T-helper 17 cell (primary cell): ENCODE results near the gene MYO1D. TPM values are rescaled to one million over a fixed set of nuclear protein-coding genes. Genes with fewer than 3 reads are reported as not detected.
"Not testable (repeated sequence)": the region's sequence is repeated elsewhere in the genome, so short reads cannot be mapped to it uniquely, and the experiment has no call there.

Experiments
- ATAC-seq: fragments of 150-1000 bp; cut with Tn5 transposase; 2 replicates; pipeline ENCODE4 v1.10.0; 2021; ENCODE audit warnings: mild to moderate bottlenecking, moderate library complexity
- DNase-seq, 3 donors: peaks; one replicate each; pipeline versions ENCODE4 v3.0.0 to v3.0.0-alpha.2; 2020 to 2021
- H3K9me3 ChIP-seq: one replicate; pipeline ENCODE4 v1.7.0; 2013; ENCODE audit warnings: low read length, mild to moderate bottlenecking; ENCODE audit not compliant: control insufficient read depth, poor library complexity, severe bottlenecking
- H3K27ac Mint-ChIP-seq: one replicate; pipeline ENCODE4 v1.8.0; 2022; ENCODE audit warnings: mild to moderate bottlenecking, moderate library complexity, mixed read lengths
- H3K27me3 Mint-ChIP-seq: one replicate; pipeline ENCODE4 v1.8.0; 2022; ENCODE audit warnings: mixed read lengths
- H3K36me3 Mint-ChIP-seq: one replicate; pipeline ENCODE4 v1.8.0; 2022; ENCODE audit warnings: low read depth, mixed read lengths
- H3K4me1 Mint-ChIP-seq: one replicate; pipeline ENCODE4 v1.8.0; 2022; ENCODE audit warnings: mild to moderate bottlenecking, mixed read lengths
- H3K4me3 Mint-ChIP-seq: one replicate; pipeline ENCODE4 v1.8.0; 2022; ENCODE audit warnings: mild to moderate bottlenecking, moderate library complexity, mixed read lengths
- total RNA-seq, 4 donors: library from RNA in 2 of 4; stranded (reverse) in 2 of 4; gene quantifications; one replicate each; pipeline ENCODE4 v1.2.3 and lab custom pipeline; 2022 to 2026

The MYO1D gene
- total RNA-seq, 2 donors from 2014 or later: 9.1 to 12.4 TPM

DNA sequence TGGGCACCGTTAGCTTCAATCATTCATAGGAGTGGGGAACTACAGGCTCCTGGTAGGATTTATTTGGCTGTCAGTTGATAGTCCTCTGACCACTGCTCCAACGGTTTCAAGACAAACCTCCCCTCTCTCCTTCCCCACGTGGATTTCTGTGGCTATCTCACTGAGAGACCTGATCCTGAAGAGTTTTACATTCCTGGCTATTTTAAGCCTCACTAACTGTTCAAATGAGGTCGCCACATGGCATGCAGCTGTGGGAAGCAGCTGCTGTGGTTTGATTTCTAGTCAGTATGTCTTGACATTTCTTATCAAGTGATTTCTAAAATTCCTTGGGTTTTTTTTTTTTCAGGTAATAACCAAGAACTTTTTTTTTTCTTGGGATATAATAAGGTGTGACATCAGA, 351.8 kb downstream of the MYO1D start:
- Mint-ChIP-seq H3K27ac (peak overlapping the region; percentile 8), H3K36me3 (no peaks in the 10 kb centered on the region), H3K4me1 (peaks cover 44% of the 10 kb centered on the region), H3K4me3 (no peak overlapping the region), H3K27me3 (no peaks in the 10 kb centered on the region)
- ATAC-seq (no peak), DNase-seq (no peak)
- no peaks in the 10 kb centered on the region for H3K9me3 ChIP-seq

DNA sequence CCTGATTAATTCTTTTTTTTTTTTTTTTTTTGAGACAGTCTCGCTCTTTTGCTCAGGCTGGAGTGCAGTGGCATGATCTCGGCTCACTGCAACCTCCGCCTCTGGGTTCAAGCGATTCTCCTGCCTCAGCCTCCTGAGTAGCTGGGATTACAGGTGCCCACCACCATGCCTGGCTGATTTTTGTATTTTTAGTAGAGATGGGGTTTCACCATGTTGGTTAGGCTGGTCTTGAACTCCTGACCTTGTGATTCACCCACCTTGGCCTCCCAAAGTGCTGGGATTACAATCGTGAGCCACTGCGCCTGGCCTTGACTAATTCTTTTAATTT, 352.4 kb downstream of the MYO1D start:
- Mint-ChIP-seq H3K4me1 (peaks cover 49% of the 10 kb centered on the region), H3K4me3 (peak overlapping the region; percentile 68)
- ATAC-seq, H3K27me3 Mint-ChIP-seq, H3K9me3 ChIP-seq, H3K36me3 Mint-ChIP-seq, DNase-seq, H3K27ac Mint-ChIP-seq: not testable (repeated sequence)

DNA sequence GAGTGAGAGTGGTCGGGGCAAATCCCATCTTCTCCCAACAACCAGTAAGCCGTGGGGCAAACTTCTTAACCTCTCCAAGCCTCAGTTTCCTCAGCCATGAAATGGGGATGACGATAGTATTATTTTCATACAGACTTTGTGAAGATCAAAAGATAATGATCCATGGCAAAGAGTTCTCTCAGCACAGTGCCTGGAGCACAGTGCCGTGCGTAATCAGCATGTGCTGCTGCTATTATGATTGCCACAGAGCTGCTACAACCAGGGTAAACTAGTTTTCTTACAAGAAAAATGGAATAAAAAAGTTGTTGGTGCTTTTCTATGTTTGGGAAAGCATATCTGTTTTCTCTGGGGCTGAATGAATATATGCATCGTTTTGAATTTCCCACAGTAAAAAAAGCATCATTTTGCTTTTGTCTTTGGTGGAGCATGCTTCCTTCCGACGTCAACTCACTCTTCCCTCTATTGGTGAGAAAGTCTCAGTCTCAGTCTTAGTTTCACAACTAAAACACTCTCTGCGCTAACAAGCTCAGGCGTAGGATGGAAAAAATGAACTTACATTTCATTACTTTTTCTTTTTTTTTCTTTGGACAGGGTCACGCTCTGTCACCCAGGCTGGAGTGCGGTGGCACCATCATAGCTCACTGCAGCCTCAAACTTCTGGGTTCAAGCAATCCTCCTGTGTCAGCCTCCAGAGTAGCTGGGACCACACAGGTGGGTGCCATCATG, 352.9 kb downstream of the MYO1D start:
- peak; percentile 42 for ATAC-seq
- H3K9me3 ChIP-seq: no peaks in the 10 kb centered on the region
- peak overlapping the region; percentile 86 for H3K27ac Mint-ChIP-seq
- no peaks in the 10 kb centered on the region for H3K36me3 Mint-ChIP-seq
- H3K4me3 Mint-ChIP-seq: peak overlapping the region; percentile 68
- no peak for DNase-seq
- no peaks in the 10 kb centered on the region for H3K27me3 Mint-ChIP-seq
- peaks cover 47% of the 10 kb centered on the region for H3K4me1 Mint-ChIP-seq

DNA sequence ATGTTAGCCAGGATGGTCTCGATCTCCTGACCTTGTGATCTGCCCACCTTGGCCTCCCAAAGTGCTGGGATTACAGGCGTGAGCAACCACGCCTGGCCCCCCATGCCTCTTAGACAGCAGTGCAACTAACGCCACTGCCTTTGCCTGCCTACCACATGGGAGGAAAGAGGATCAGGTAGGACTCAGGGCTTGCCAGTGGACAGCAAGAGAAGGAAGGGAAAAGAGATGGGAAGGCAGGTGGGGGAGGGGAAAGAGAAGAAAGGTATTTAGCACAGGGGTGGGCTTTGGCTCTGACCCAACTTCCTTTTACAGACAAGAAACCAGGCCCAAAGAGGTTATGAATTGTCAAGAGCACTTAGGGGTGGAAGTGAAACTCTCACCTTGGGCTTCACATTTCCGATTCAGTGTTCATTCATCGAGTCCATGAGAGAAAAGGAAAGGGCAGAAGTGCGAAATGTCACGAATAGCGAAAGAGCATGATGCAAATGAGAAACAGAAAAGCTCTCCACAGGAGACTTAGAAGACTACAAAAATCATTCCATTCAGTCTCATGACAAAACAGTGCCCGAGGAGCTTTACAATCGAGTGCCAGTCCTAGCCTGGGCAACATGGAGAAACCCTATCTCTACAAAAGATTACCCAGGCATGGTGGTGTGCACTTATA, 353.8 kb downstream of the MYO1D start:
- no peaks in the 10 kb centered on the region for H3K9me3 ChIP-seq
- Mint-ChIP-seq H3K4me3 (peak overlapping the region; percentile 68), H3K4me1 (peaks cover 42% of the 10 kb centered on the region), H3K27ac (peak overlapping the region; percentile 86), H3K36me3 (no peaks in the 10 kb centered on the region), H3K27me3 (no peaks in the 10 kb centered on the region)
- DNase-seq (no peak), ATAC-seq (no peak)

DNA sequence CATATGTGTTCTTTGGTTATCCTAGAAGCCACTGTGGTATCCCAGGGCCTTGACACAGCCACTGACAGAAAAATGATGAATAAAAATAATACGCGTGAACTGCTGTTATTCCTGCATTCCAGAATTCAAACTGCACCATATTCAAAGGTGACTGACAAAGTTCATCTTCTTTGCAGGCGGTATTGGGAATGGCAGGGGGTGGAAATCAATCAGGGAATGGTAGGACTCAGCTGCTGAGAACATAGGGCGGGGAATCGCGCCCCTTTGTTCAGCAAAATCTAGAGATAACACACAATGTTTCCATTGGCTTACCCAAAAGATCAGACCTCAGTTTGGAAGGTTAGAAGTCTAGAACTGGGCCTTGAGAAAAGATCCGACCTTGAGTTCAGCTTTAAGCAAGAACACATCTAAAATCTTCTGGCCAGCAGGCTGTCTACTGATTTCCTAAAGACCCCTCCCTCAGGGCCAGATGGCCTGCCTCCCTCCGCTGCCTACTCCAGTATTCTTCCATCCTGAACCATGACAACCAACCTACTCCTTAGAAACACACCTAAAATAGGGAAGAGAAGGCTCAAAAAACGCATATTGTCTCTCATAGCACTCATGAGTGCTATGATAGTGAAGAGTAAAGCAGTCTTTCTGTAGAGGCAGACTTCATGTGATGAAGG, 356.1 kb downstream of the MYO1D start:
- ATAC-seq: no peak
- Mint-ChIP-seq H3K4me3 (peak overlapping the region; percentile 90), H3K36me3 (no peaks in the 10 kb centered on the region), H3K27me3 (no peaks in the 10 kb centered on the region), H3K4me1 (peaks cover 49% of the 10 kb centered on the region), H3K27ac (peak overlapping the region; percentile 95)
- no peaks in the 10 kb centered on the region for H3K9me3 ChIP-seq
- DNase-seq: no peak

DNA sequence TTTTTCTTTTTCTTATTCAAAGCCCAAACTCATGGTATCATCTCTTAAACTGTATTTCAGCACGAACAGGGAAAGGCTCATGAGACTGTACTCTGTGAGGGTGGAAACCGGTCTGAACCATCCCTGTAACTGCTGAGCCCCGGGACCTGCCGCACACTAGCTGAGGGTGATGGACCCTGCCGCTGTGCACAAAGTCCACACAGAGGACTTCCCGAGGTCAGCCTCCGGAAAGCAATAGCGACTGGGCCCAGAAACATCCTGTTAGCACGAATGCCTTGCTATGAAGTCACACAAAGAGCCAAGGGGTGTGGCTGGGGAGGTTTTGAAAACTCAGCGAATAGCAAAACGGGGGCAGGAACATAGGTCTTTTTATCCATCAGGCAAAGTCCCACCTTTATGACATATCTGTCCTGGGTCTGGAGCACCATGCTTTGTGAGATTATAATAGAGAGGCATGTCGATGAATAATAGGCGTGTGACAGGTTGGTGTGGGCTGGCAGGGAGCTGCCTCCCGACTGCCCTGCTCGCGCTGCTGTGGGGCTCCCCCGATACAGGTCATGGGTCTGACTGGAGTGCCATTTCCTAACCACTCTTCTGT, 356.7 kb downstream of the MYO1D start:
- peak in 2 of 3 donors; percentile 18 to 28 for DNase-seq
- Mint-ChIP-seq H3K4me3 (peak overlapping the region; percentile 90), H3K4me1 (peaks cover 50% of the 10 kb centered on the region), H3K27ac (peak overlapping the region; percentile 95), H3K27me3 (no peaks in the 10 kb centered on the region), H3K36me3 (no peaks in the 10 kb centered on the region)
- H3K9me3 ChIP-seq: no peaks in the 10 kb centered on the region
- ATAC-seq: peak; percentile 55

DNA sequence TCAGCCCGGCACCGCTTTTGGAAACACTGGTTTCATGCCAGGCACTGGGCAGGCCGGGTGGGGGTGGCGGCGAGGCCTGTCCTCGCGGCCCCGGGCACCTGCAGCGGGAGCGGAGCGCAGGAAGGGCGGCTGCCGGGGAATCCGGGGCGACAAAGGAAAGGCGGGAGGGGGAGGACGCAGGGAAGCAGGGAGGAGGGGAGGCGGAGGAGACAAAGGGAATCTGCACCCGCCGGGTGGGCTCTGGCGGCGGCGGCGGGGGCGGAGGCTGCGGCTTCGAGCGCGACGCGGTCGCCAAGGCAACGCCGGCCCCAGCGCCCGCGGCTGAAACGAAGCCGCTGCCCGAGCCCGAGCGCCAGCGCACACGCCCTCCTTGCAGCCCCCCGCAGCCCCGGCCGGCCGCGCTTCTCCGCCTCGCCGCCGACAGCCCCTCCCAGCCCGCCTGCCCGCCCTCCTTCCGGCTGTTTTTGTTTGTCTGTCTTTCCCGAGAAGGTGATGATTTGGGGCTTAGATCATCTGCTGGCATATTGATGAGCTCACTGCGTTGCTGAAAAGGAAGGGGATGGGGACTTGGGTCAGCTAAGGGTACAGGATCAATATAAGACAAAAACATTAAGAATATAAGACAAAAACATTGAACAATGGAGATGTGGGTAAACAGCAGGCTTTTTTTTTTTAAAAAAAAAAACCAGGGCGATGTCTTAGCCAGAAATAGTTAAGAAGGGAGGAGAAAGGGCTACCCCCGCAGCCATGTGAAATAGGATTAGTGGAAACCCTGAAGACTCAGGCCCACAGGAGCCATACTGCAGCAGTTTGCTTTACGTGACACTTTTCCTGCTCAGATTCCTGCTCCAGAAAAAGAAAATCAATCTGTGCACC, 357.5 kb downstream of the MYO1D start:
- Mint-ChIP-seq H3K27me3 (no peaks in the 10 kb centered on the region), H3K36me3 (no peaks in the 10 kb centered on the region), H3K4me1 (peaks cover 52% of the 10 kb centered on the region), H3K27ac (peak overlapping the region; percentile 95), H3K4me3 (peak overlapping the region; percentile 90)
- DNase-seq (peak in 2 of 3 donors; percentile 54 to 61), ATAC-seq (peak; percentile 72)
- H3K9me3 ChIP-seq: no peaks in the 10 kb centered on the region

DNA sequence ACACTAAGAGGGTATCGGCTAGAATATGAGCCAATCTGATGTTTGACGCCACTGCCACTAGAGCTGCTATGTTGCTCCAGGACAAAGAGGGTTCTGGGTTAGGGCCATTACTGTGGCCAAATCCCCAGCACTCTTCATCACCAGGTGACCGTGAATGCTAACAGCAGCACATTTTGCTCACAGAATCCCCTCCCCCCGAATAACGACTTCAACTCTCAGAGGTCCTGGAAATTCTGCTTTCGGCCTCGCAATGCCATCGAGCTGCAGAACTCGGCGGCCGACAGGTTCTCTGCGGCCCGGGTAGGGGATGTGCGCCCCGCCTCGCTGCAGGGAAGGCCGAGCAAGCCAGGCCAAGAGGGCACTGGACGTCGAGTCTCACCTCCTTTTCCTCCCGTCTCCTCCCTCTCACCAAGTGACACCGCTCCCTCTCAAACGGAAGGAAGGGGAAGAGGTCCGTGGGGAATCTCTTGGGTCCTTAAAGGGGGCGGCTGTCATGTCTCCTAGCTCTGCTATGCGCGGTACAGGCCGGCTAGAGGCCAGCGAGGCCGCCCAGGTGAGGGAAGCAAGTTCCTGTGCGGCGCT, 358.2 kb downstream of the MYO1D start:
- no peak for ATAC-seq
- no peak for DNase-seq

DNA sequence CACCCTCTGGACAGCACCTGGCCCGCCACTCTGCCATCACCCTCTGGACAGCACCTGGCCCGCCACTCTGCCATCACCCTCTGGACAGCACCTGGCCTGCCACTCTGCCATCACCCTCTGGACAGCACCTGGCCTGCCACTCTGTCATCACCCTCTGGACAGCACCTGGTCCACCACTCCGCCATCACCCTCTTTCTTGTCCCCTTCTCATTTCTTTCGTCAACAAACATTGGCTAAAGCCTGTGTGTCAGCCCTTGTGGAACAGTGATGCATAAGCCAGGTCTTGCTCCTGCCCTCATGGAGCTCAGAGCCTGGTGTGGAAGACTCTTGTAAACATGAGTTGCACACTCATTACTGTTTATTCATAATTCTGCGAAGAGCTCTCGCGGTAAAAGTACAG, 358.9 kb downstream of the MYO1D start:
- H3K4me3 Mint-ChIP-seq: peak overlapping the region; percentile 90

More for the DNA sequence above, 358.2 kb downstream of the MYO1D start:
- Mint-ChIP-seq H3K4me1 (peaks cover 47% of the 10 kb centered on the region), H3K36me3 (no peaks in the 10 kb centered on the region), H3K27me3 (no peaks in the 10 kb centered on the region), H3K4me3 (peak overlapping the region; percentile 90), H3K27ac (peak overlapping the region; percentile 95)
- H3K9me3 ChIP-seq: no peaks in the 10 kb centered on the region

DNA sequence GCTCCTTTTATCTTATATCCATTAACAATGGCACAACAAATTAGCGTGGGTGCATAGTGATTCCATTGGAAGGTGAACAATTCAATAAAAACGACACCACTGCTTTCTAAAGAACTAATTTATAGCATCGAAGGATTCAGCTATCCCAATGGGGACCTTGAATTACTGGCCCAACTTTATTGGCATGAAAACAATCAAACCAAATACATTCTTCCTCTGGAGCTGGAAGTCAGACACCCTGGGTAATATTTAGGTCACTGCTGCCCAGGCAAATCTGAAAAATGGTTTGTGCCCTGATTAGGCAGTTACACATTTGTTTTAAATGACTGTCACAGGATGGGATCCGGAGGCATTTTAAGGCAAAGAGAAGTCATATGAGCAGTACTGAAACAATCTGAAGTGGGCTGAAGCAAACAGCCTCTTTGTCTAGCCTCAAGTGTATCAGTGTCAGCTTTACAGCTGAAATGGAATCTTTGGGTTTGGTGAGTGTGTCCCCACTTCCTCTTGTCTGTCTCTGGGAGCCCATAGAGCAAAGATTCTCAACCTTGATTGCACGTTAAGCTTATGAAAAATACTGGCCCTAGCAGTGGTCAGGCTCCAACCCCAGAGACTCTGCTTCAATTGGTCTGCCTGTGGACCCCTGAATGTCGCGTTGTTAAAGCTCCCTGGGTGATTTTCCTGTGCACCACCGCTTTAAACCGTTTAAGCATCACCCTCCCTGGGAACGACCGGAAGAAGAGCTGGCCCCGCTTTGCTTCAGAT, 359.8 kb downstream of the MYO1D start:
- no peak for ATAC-seq
- H3K9me3 ChIP-seq: no peaks in the 10 kb centered on the region
- no peak for DNase-seq
- H3K36me3 Mint-ChIP-seq: no peaks in the 10 kb centered on the region
- H3K4me1 Mint-ChIP-seq: peaks cover 40% of the 10 kb centered on the region
- H3K27me3 Mint-ChIP-seq: no peaks in the 10 kb centered on the region
- peak overlapping the region; percentile 95 for H3K27ac Mint-ChIP-seq
- peak overlapping the region; percentile 33 for H3K4me3 Mint-ChIP-seq

More for the DNA sequence above, 358.9 kb downstream of the MYO1D start:
- no peaks in the 10 kb centered on the region for H3K9me3 ChIP-seq
- Mint-ChIP-seq H3K36me3 (no peaks in the 10 kb centered on the region), H3K27me3 (no peaks in the 10 kb centered on the region), H3K4me1 (peaks cover 46% of the 10 kb centered on the region), H3K27ac (peak overlapping the region; percentile 95)
- no peak for DNase-seq
- ATAC-seq: no peak

DNA sequence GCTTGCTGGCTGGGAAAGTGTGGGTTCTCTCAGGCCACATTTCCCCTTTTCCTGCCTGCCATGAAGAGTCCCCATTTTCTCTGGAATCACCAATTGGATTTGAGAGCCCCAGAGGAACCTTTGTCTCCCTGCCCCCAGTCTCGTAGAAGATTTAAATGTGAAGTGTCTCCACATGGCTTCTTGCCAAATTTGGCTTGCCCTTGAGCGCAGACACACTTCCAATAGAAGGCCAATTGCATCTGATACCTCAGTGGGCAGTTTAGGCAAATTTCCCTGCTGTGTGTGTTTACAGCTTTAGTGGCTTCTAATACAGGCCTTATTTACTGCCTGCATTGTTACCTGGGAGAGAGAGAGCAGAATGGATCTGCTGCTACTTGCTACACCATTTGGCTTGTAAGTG, 360.5 kb downstream of the MYO1D start:
- Mint-ChIP-seq H3K27ac (peak overlapping the region; percentile 95), H3K4me3 (no peak overlapping the region), H3K27me3 (no peaks in the 10 kb centered on the region), H3K4me1 (peaks cover 44% of the 10 kb centered on the region), H3K36me3 (no peaks in the 10 kb centered on the region)
- no peaks in the 10 kb centered on the region for H3K9me3 ChIP-seq
- DNase-seq (no peak), ATAC-seq (no peak)
